GM10266 (cell line): ENCODE measurements around the gene METRN.

Experiments
- DNase-seq: peaks from one replicate; pipeline ENCODE4 v3.0.0; 2012; ENCODE audit errors: extremely low spot score
- TF ChIP-seq, protein P1 (sequence below): IDR thresholded peaks from 2 replicates; pipeline ENCODE4 v1.5.1; 2012; ENCODE audit warnings: mild to moderate bottlenecking, low read depth; ENCODE audit not compliant: control insufficient read depth, insufficient read depth; ENCODE audit errors: missing control alignments

Gene METRN

DNA sequence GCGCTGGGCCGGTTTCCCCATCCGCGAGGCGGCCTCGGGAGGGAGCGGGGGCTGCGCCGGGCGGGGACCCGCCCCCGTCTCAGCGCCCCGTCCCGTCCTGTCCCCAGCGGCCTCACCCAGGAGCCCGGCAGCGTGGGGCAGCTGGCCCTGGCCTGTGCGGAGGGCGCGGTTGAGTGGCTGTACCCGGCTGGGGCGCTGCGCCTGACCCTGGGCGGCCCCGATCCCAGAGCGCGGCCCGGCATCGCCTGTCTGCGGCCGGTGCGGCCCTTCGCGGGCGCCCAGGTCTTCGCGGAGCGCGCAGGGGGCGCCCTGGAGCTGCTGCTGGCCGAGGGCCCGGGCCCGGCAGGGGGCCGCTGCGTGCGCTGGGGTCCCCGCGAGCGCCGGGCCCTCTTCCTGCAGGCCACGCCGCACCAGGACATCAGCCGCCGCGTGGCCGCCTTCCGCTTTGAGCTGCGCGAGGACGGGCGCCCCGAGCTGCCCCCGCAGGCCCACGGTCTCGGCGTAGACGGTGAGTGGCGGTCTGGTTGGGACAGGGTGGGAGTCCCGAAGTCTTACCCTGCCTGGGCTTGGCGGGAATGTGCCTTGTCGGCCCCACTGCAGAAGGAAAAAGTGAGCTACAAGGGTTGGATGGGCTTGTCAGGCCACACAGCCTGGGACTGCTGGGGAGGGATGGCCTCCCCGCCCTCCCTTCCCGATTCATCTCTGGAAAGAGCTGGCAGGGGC is 720 bp downstream of the METRN start:
- TF ChIP-seq, protein P1, sequence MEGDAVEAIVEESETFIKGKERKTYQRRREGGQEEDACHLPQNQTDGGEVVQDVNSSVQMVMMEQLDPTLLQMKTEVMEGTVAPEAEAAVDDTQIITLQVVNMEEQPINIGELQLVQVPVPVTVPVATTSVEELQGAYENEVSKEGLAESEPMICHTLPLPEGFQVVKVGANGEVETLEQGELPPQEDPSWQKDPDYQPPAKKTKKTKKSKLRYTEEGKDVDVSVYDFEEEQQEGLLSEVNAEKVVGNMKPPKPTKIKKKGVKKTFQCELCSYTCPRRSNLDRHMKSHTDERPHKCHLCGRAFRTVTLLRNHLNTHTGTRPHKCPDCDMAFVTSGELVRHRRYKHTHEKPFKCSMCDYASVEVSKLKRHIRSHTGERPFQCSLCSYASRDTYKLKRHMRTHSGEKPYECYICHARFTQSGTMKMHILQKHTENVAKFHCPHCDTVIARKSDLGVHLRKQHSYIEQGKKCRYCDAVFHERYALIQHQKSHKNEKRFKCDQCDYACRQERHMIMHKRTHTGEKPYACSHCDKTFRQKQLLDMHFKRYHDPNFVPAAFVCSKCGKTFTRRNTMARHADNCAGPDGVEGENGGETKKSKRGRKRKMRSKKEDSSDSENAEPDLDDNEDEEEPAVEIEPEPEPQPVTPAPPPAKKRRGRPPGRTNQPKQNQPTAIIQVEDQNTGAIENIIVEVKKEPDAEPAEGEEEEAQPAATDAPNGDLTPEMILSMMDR: no peak
- peak; percentile 72 for DNase-seq

DNA sequence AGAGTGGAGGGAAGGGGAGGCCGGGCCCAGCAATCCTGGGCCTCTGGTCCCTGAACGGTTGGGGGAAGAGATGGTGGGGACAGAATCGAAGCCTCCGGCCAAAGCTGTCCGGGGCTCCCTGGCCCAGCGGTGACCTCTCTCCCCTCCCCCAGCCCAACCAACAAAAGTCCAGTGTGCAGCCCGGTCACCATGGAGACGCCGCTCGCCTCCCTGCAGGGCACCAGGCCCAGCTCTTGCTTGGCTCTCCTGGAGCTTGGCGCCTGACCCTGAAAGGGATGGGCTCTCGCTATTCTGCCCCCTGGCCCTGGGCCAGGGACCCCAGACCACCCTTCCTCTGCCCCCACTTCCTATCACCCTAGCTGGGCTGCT is 1.3 kb downstream of the METRN start:
- no peak for DNase-seq
- TF ChIP-seq, protein P1: no peak

DNA sequence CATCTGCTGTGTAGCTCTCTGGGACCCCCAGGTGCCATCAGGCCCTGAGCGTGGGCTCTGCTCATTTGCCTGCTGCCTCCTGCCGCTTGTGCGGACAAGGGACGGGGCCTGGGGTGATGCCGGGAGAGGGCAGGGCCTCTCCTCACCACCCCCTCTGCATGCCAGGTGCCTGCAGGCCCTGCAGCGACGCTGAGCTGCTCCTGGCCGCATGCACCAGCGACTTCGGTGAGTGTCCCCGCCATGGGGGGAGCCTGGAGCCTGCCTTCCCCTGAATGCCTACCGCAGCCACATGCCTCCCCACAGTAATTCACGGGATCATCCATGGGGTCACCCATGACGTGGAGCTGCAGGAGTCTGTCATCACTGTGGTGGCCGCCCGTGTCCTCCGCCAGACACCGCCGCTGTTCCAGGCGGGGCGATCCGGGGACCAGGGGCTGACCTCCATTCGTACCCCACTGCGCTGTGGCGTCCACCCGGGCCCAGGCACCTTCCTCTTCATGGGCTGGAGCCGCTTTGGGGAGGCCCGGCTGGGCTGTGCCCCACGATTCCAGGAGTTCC is 1.9 kb downstream of the METRN start:
- DNase-seq: no peak
- TF ChIP-seq, protein P1: no peak

DNA sequence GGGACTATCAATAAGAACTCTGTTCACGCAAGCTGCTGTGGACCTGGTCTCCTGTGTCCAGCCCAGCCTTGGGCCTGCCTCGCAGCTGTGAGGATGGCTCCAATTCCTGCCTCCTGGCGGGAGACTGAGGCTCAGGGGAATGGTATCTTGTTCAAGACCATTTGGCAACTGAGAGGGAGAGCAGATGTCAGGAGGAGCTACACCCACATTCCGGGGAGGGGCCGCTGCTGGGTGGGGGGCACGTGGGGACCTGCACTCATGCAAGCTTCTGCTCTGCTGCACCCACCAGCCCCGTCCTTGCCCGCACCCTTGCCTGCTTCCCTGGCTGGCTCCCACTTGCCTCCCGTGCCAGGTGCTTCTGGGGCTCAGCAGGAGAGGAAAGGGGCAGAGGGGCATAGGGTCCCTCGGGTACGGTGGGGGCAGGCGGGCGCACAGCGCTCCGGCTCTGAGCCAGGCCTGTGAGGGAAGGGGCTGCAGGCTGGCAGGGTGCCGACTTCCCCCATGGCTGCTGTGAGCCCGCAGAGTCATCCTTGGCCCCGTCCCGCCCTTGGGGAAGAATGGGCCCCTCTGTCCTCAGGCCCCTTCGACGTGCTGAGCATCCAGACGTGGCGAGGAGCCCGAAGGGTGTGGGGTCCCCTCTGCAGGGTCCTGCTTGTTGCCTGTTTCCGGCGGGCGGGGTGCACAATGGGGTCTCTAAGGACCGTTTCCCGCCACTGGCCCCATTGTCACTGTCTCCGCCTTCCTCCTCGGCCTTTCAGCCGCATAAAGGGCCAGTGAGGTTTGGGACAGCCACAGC is 2.7 kb downstream of the METRN start:
- TF ChIP-seq, protein P1: no peak
- DNase-seq: no peak

DNA sequence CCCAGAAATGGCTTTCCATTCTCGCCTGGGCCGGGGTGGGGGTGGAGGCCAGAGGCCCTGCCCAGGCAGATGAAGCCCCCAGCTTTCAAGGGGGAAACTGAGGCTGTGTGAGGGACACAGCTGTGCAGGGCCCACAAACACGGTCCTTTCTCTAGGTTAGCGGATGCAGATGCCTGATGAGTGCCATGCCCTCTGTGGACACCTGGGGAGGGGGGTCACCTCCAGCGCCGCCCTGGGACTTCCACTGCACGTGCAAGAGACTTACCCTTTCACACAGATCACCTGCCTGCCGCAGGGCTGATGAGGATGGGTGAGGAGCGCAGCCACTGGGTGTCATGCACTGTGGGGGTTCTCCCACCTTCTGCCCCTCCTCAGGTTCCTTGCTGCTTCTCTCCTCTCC is 3.5 kb downstream of the METRN start:
- TF ChIP-seq, protein P1: no peak
- DNase-seq: no peak

DNA sequence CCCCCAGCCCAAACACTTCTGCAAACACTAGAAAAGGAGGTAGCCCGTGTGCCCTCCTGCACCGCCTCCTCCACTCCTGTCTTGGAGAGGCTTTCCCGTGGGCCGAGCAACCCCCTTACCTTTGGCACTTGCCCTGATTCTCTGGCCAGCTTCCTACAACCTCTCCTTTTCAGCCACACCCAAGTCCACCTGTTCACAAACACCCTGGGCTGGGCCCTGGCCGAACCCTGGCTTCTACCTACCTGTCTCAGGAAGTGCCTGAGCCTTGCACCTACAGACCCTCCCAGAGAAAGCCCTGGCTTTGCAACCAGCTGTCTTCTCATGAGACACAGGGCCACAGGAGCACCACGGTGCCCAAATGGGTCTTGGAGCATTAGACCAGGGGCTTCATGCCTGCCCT is 4.0 kb downstream of the METRN start:
- TF ChIP-seq, protein P1: no peak
- DNase-seq: no peak
